ENCODE measurements around the gene C3orf22.
"Not testable (repeated sequence)": the region's sequence is repeated elsewhere in the genome, so short reads cannot be mapped to it uniquely, and the experiment has no call there.

GRCh38 chr3:126591515-126591914 lies 32.8 kb upstream of the C3orf22 start:
- not testable (repeated sequence) for TF ChIP-seq CTCF (conservative IDR thresholded peaks at IDR 0.05; ENCODE audit: low read length); EZH2phosphoT487 (IDR thresholded peaks at IDR 0.05; ENCODE audit: borderline replicate concordance)

Measured in Loucy (cell line).